GM23248 (cell line): ENCODE data around the gene BRD3.

ENCODE experiments used
- EZH2 ChIP-seq: fragments of 200-600 bp; sonication (generic); IDR thresholded peaks from 2 replicates; pipeline ENCODE4 v1.6.1; 2018; ENCODE audit warnings: antibody characterized with exemption, mild to moderate bottlenecking; ENCODE audit not compliant: insufficient read depth, poor library complexity, severe bottlenecking
- EZH2phosphoT487 ChIP-seq: fragments of 200-600 bp; sonication (generic); IDR thresholded peaks from 2 replicates; pipeline ENCODE4 v1.6.1; 2018; ENCODE audit warnings: antibody characterized with exemption, moderate library complexity, mild to moderate bottlenecking, low read depth; ENCODE audit not compliant: insufficient read depth

DNA sequence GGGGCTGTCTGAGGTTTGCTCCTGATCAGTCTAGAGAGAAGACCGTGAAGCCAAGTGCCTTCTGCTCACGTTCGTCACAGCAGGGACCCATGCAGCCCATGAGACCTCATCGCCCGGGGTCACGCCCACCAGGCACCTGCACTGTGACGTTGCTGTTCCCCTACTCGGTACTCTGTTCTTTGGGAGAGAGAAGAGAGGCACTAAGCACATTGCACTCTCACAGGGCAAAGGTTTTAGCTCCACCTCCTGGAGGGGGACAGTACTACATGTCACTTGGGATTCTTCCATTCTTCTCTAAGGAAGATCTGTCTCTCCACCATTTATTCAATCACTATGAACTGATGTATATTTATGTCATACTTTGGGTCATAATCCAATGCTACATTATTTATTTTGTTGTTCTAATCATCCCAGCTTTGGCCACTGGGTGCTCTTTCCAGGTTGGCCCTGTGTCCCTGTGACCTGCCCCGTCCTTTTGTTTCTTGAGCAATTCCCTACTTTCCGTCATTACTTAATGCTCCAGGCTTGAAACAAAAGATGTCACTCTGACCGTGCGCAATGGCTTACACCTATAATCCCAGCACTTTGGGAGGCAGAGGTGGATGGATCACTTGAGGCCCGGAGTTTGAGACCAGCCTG, 31.4 kb upstream of the BRD3 start:
- TF ChIP-seq EZH2: no peak
- no peak for TF ChIP-seq EZH2phosphoT487
